ENCODE data around the gene MYL1.

- TF ChIP-seq EZH2 (IDR thresholded peaks at IDR 0.05; ENCODE audit: insufficient read depth, poor library complexity, severe bottlenecking) (no peak), EZH2phosphoT487 (IDR thresholded peaks at IDR 0.05; ENCODE audit: insufficient read depth, low read depth) (no peak)
These were observed 45.4 kb upstream of the MYL1 start for GRCh38 chr2:210360412-210360811.
